ENCODE measurements around the gene WDR48.

Gene WDR48

DNA sequence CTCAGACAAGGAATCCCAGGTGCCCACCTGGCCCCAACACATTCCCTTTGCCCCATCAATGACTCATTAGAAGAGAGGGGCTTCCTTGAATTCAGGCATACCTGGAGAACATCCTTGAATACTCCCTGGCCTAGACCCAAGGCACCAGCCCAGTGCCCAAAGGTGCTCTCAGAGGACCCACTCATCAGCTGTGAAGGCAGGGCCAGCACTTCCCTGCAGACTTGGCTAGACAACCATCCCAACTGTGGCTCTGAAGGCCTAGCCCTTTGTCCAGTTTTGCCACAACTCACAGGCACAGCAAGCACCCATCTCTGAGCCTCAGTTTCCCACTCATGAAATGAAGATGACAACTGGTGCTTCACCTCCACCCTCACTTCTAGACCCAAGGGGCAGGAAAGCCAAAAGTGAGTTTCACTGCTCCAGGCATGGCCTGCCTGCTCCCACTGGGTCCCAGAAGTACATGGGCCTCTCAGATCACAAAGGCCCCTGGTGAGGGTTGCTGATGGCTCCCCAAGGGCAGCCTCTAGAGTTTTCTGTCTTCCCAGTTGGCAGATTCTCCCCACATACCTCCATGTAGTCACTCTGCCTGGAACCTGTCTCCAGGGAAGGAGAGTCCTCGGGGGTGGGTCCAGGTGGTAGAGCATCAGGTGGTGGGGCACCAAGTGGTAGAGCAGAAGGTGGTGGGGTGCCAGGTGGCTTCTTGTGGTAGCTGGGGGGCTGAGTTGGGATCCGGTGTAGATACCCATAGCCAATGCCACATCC, 48.1 kb downstream of the WDR48 start:
- DNase-seq (ENCODE audit: low read depth, low spot score), result no peak
- no peak overlapping the region for H3K27ac ChIP-seq

DNA sequence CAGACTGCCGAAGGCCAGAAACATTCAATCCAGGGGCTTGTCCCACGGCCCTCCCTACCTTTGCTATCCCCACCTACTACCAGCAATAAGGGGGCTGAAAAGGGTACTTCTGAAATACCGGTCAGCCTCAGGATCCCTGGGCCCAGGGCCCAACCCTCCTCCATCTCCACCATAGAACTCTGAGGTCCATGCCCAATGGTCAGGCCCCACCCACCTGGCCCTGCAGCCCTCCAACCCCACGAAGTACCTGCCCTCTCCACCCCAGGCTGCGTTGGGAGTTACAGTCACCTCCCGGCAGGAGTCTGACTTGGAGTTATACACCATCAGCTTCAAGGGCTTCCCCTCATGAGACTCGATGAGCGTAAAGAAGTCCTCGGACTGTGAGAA, 48.7 kb downstream of the WDR48 start:
- no peak overlapping the region for H3K27ac ChIP-seq
- no peak for DNase-seq (ENCODE audit: low read depth, low spot score)

DNA sequence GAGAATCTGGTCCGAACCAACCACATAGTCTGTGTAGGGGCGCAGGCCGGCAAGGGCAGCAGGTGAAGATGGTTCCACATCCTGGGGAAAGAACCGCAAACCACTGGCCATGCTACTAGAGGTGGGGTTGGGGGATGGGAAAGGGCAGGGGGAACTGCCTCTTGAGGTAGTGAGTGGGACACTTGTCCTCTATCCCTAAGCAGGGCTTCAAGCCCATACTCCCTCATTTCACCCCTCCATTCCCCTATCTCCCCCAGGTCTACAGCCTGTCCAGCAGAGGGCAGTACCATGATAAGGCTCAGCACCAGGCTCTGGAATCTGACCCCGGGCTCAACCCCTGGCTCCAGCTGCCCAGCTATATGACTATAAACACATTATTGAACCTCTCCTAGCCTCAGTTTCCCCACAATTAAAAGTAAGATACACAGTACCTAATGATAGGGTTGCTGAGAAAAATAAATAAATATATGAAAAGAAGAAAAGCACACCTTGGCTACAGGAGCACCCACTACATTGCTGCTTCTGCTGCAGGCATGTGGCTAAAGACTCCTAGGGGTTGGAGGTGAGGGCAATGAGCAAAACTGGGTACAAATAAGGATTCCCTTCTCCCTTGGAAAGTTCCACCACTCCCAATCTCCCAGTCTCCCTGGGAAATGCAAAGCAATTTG, 49.3 kb downstream of the WDR48 start:
- DNase-seq (ENCODE audit: low read depth, low spot score), result no peak
- H3K27ac ChIP-seq, result no peak overlapping the region

DNA sequence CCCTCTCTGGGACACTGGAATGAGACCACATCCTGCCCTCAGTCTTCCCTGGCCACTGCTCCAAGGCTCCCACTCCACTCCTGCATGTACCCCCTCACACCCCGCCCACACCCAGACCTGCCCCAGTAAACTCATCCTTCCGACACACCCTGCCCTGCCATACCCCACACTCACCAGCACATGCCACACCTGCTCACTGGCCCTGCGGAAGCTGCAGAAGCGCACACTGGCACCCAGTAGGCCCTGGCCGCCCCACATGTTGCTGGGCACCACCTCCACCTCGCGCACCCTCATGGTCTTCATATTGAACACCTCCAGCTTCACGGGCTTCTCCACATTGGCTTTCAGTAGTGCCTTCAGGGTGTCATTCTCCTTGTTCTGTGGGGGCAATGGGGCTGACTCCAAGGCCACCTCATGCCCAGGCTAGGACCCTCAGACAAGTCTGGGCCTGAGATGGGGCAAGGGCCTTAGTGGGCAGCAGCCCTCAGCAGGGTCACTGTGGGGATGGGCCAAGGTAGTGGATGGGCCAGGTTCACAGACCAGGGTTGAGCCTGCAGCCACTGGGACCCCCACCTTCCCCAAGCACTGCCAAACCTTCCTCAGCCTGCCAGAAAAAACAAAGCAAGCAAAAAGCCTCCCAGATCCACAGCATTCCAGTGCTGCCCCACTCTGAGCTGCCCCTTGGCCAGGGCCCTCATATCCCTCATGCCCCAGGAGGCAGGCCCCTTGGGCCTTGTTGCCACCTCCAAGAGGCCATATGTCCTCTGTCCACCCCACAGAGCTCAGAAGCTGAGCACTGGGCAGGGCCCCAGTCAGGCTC, 50.9 kb downstream of the WDR48 start:
- no peak overlapping the region for H3K27ac ChIP-seq

DNA sequence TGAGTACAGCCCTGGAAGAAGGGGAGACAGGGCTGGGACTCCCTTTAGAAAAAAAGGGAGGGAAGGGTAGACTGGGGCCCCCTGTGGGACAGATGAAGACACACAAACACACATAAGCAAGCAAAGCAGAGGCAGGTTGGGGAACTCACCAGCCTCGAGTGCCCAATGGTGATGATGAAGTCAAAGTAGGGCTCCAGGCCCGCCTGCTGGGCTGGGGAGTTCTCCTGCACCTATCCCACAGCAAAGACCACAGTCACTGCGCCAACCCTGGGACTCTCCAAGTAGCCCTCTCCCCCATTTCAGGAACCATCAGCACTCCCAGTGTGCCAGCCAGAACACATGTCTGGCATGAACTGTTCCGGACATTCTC, 51.5 kb downstream of the WDR48 start:
- H3K27ac ChIP-seq, result no peak overlapping the region
- DNase-seq (ENCODE audit: low read depth, low spot score), result no peak

More for the DNA sequence above, 50.9 kb downstream of the WDR48 start:
- DNase-seq (ENCODE audit: low read depth, low spot score), result no peak

DNA sequence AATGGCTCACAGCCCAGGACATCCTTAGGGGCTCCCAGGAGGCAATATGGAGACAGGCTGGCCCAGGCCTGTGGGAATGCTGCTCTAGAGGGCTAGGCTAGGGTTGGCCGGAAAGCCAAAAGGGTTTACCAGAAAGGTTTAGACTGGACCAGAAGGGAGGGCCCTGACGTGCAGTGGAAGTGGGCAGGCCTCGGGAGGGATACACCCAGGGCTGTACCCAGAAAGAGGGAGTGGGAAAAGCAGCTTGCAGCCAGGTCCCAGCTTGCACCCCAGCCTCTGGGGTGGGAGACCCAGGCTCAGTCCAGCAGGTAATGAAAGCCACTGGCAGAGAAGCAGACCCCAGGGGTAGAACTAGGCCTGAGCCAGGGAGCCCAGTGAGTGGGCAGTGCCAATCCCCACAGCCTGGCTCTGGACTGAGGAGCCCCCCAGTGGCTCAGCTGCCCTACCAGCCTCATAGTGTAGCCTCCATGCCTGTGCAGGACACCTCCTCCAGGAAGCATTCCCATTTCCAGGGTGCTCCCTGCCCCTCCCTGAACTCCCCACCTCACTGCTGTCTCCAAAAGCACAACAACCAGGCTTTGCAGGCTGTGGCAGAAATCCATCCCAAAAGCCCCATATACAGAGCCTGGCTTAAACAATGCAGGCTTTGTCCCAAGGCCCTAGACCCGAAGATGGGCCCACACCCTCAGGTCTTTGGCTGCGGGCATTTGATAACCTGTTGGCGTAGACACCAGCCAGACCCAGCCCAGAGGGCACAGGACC, 52.2 kb downstream of the WDR48 start:
- DNase-seq (ENCODE audit: low read depth, low spot score), result no peak
- H3K27ac ChIP-seq, result no peak overlapping the region

DNA sequence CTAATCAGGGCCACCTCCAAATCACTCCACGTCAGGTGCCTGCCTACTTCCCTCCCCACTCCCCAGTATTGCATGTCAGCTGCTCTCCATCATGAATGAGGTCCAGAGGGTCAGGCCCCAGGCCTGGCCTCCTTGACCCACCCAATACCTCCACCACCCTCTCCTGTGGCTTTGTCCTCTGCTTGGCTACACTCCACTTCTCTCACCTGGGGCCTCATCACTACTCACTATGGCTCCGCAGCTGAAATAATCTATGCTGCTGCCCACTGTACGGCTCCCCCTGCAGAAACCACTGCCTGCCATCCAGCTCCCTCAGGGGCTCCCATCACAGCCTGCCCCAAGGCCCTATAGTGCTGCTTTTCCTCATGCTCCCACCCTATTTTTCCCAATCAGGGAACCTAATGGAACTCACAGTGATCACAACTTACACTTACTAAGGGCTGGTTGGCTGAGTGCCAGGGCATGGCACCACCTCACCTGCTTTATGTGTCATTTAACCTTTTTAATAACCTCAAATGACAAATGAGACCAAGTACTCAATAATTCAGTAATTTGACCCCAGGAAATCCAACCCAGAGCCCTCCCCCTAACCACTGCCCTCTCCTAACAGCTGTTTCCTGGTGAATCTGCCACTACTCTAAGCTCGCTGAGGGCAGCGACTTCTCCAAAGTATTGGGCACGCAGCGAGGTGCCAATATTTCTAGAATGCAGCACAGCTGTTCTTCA, 53.3 kb downstream of the WDR48 start:
- DNase-seq (ENCODE audit: low read depth, low spot score), result no peak
- H3K27ac ChIP-seq, result no peak overlapping the region

DNA sequence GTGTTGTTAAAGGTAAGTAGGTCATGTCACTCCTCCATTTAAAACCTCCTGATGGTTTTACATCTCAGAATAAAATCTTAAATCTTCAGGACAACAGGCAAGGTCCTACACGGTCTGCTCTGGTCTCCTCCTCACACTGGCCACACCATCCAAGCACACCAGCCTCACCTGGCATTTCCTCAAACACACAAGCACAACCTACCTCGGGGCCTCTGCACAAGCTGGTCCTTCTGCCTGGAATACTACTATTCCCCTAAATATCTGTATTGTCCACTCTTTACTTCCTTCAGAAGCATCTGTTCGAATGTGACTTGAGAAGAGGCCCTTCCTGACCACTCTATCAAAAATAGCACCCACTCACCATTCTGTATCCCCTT, 53.9 kb downstream of the WDR48 start:
- DNase-seq (ENCODE audit: low read depth, low spot score), result no peak
- no peak overlapping the region for H3K27ac ChIP-seq

DNA sequence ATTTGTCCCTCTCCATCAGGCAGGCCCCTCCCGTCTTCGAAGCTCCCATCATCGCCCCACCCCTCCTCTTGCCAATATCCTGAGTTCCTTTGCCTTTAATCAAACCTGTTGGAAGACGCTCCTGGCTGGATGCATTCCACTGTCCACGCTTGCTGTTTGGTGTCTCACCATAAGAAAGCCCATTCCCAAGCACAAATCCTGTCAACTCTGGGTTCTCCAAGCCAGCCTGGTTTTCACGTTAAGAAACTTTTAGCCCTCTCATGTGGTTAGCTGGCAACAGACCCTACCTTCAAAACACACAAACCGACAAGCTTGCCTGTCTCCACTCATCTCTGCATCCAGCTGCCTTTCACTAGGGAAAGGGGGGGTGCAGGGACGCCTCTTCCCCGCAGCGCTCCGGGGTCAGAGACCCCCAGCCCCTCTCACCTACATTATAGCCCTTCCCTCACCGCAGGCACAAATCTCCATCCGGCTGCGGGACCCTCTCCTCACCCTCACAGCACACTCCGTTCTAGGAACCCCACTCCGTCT, 54.5 kb downstream of the WDR48 start:
- DNase-seq (ENCODE audit: low read depth, low spot score), result no peak
- H3K27ac ChIP-seq, result peak overlapping the region; percentile 61

DNA sequence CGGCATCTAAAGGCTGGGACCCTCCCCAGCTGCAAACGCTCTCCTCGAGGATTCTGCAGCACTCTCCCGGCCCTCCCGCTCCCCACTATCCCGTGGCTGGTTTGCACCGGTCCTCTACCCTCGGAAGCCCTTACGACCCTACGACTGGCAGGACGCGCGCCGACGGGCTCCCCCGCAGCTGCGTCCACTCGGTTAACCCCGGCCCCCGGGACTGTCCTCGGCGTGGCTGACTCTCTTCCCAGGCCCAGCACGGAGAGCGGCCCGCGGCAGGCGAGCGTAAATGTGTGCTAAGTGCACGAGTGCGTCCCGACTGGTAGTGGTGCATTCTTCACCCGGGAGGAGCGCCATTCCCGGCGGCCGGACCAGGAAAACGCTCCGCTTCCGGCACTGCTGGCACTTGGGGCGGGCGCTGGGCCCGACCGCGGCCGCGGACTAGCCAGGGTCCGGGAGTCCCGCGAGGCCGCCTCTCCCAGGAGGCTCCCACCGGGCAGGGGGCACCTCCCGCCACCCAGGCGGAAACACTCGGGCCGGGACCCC, 55.1 kb downstream of the WDR48 start:
- DNase-seq (ENCODE audit: low read depth, low spot score), result no peak

DNA sequence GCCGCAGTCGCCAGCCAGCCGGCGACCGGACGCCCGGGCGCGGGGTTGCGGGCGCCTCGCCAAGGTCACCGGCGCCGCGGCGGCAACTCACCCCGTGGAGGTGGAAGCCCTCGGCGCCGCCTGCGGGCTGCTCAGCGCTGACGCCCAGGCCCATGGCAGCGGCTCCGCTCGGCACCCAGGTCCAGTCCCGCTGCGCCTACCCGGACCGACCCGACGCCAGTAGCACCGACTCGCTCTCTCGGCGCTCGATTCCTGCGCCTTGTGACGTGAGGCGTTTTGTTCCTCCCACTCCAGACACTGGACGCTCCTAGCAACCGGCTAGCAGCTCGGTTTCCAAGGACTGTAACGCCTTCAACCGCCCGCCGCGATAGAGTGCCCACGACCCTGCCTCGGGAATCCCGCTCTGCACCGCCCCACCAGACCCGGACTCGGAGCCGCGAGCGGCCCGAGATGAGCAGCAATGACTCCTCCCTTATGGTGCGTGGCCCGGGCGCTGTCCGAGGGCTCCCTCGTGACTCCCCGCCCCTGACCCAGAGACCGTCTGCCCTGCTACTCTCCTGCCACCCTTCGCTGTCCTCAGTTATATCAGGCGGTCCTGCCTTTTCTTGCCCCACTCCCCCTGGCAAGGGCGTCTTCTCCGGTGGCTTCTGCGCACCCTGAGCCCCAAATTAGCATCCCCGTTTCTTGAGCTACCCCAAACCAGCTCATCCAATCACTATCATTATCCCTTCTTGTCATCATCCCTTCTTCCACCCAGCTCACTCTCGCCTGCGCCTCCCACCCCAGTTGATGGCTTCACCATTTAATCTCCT, 55.8 kb downstream of the WDR48 start, which contains the start of the genes GORASP1 and TTC21A:
TSS of gene GORASP1 (minus strand) at position 240 of the 812 bp plus-strand sequence. CDS start at position 154, 86 bp downstream.
TSS of gene TTC21A (plus strand) at position 293 of the 812 bp plus-strand sequence. CDS start at position 451, 158 bp downstream.
- no peak for DNase-seq (ENCODE audit: low read depth, low spot score)
- H3K27ac ChIP-seq, result peak within 1 kb of the TSS; percentile 61

More for the DNA sequence above, 55.1 kb downstream of the WDR48 start:
- peak overlapping the region; percentile 61 for H3K27ac ChIP-seq

DNA sequence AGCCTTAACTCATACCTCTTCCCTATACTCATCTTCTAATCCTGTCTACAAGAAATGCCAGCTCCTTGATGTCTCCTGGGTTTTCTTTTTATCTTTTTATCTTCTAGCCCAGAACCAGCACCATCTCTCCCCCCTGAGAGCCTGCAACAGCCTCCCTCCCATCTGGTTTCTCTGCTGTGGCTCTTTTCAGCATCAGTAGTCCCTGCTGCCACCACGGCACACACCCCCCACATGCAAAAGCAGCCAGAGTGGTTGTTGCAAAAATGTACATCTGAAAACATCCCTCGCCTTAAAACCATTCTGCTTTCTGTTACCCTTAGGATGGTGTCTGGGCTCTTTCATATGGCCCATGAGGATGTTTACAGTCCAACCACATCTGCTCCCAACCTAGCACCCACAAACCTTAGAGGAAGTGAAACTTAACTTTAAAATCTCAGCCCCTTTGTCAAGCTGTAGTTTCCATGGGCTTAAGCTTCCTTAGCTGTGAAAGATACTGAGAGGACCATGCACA, 56.4 kb downstream of the WDR48 start:
- no peak overlapping the region for H3K27ac ChIP-seq
- DNase-seq (ENCODE audit: low read depth, low spot score), result no peak

DNA sequence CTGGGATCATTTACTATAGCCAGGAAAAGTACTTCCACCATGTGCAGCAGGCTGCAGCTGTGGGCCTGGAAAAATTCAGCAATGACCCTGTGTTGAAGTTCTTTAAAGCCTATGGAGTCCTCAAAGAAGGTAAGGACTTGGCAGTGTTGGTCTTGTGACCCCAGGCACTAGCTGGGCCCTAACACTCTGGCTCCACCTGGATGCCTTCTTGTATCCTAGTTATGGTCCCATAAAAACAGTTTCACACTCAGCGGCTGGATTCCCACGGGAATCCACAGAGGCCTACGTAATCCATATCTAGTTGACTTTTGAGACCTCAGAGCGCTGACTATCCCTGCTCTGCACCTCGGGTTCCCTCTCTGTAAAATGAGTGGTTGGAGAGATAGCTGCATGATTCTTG, 57.3 kb downstream of the WDR48 start:
- no peak overlapping the region for H3K27ac ChIP-seq
- DNase-seq (ENCODE audit: low read depth, low spot score), result no peak

DNA sequence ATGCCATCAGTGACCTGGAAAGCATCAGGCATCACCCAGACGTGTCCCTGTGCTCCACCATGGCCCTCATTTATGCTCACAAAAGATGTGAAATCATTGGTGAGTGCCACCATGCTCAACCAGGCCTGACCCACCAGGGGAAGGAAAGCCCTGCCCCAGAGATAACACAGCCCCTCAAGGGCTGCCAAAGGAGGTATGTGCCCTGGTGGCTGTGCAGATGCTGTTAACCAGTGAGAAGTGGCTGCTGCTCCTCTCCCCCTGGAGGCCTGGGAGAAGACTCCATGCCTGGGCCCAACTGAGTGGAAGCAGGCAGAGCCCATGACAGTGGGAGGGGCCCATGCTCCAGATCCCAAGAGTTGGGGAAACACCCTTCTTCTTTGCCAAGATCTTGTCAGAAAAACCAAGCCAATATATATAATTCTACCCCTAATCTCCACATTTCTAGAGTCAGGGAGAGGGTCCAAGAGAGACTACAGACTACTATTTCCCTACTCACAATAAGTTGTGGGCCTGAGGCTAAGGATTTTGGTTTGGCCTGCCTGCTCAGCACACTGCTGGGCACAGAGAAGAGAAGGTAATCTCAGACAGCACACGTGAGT, 58.3 kb downstream of the WDR48 start:
- no peak overlapping the region for H3K27ac ChIP-seq
- no peak for DNase-seq (ENCODE audit: low read depth, low spot score)

DNA sequence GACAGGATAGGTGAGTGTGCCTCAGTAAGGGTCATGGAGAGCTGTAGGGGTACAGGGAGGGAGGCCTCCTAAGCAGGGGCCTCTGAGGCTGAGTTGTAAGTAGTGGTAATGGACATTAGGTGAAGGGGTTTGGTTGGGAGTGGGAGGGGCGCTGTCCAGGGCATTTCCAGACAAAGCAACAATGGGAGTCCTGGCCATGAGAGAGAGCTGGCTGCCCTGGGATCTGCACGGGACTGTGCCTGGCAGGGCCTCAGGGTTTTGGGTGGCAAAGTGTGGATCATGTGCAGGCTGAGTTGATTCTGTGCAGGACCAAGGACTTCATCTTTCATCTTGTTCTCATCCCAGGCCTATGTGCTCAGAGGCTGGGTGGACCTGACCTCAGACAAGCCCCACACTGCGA, 60.3 kb downstream of the WDR48 start:
- H3K27ac ChIP-seq, result no peak overlapping the region
- no peak for DNase-seq (ENCODE audit: low read depth, low spot score)

DNA sequence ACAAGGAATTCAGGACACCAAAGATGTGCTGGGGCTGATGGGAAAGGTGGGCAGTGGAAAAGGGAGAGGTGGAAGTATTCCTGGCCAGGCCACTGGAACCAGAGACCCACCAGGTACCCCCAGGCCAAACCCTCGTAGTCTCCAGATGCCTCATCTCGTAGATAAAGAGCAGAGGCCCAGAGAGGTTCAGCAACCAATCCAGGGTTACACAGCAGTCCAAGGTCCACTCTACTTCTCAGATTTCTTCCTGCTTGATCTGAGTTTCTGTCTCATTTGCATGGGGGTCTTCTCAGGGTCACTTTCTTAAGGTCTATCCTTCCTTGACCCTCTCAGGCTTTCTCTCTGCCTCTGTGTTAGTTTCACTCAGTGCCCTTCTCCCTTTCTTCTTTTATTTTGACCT, 60.7 kb downstream of the WDR48 start:
- DNase-seq (ENCODE audit: low read depth, low spot score), result no peak
- H3K27ac ChIP-seq, result no peak overlapping the region

DNA sequence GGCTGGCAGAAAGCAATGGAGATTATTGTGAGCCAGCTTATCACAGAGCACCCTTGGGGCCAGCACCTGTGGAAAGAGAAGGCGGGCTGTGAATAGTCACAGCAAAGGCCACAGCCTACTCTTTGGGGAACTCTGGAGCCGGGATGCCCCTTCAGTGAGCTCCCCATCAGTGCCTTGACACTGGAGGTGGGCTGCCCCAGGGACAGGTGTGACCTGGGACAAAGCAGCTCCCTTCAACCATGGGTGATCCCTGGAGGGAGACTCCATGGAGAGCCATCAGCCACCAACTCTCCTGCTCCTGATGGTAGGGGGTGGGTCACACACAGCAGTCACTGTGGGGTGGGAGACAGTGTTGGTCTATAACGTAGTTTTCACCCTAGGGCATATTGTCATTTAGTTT, 61.5 kb downstream of the WDR48 start:
- DNase-seq (ENCODE audit: low read depth, low spot score), result no peak
- no peak overlapping the region for H3K27ac ChIP-seq

DNA sequence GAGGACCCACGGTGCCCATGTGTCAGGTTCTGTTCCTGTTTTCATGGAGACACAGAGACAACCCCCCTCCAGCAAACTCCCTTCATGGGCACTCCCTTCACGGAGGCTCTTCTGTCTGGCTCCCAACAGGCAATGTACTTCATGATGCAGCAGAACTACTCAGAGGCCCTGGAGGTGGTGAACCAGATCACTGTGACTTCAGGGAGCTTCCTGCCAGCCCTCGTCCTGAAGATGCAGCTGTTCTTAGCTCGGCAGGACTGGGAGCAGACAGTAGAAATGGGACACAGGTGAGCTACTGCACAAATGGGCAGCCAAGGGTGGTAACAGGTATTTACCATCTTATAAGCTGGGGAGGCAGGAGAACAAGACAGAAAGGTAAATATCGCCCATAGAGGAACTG, 62.6 kb downstream of the WDR48 start:
- H3K27ac ChIP-seq, result no peak overlapping the region
- DNase-seq (ENCODE audit: low read depth, low spot score), result no peak
